NB4 (cell line): Measurements from ENCODE around the gene ARHGAP28.
"Not testable (repeated sequence)": the region's sequence is repeated elsewhere in the genome, so short reads cannot be mapped to it uniquely, and the experiment has no call there.

Experiments used
- DNase-seq: peaks from one replicate; pipeline ENCODE4 v3.0.0; 2010; ENCODE audit warnings: low read depth
- H3K4me3 ChIP-seq: one replicate; pipeline ENCODE4 v1.5.1; 2011; ENCODE audit warnings: mild to moderate bottlenecking, low read depth, low read length, moderate library complexity
- MYC ChIP-seq: IDR thresholded peaks from 2 replicates; pipeline ENCODE4 v1.6.1; 2011; ENCODE audit warnings: low read depth, low read length
- POLR2A ChIP-seq: IDR thresholded peaks from 2 replicates; pipeline ENCODE4 v1.6.1; 2011; ENCODE audit warnings: mild to moderate bottlenecking; ENCODE audit not compliant: insufficient read length; ENCODE audit errors: extremely low read depth
- TF ChIP-seq, protein P1 (sequence below): IDR thresholded peaks from 2 replicates; pipeline ENCODE4 v1.6.1; 2011; ENCODE audit warnings: low read depth, low read length
- TF ChIP-seq, protein P2 (sequence below): IDR thresholded peaks from one replicate; pipeline ENCODE4 v1.5.1; 2012; ENCODE audit warnings: low read depth, low read length

ARHGAP28 gene

DNA sequence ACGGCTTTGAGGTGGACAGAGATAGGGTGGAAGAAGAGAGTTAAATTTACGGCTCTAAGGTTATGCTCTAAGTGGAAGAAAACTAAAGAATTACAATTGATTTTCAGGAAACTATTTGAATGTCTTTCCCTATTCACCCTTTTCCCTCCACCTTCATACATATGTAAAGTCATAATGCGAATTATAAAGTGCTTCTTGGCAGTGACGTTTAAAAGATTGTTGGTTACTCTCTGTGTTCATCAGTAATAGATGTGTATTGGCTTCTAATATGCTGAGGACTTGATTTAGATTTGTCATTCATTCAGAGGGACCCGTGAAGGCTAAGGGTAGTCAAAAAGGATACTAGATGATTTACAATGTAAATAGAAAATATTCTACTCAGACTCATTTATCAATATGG lies 63.9 kb downstream of the ARHGAP28 start:
- no peak overlapping the region for H3K4me3 ChIP-seq
- DNase-seq: no peak
- TF ChIP-seq, protein P1, sequence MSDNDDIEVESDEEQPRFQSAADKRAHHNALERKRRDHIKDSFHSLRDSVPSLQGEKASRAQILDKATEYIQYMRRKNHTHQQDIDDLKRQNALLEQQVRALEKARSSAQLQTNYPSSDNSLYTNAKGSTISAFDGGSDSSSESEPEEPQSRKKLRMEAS: no peak
- TF ChIP-seq, protein P2, sequence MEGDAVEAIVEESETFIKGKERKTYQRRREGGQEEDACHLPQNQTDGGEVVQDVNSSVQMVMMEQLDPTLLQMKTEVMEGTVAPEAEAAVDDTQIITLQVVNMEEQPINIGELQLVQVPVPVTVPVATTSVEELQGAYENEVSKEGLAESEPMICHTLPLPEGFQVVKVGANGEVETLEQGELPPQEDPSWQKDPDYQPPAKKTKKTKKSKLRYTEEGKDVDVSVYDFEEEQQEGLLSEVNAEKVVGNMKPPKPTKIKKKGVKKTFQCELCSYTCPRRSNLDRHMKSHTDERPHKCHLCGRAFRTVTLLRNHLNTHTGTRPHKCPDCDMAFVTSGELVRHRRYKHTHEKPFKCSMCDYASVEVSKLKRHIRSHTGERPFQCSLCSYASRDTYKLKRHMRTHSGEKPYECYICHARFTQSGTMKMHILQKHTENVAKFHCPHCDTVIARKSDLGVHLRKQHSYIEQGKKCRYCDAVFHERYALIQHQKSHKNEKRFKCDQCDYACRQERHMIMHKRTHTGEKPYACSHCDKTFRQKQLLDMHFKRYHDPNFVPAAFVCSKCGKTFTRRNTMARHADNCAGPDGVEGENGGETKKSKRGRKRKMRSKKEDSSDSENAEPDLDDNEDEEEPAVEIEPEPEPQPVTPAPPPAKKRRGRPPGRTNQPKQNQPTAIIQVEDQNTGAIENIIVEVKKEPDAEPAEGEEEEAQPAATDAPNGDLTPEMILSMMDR: no peak
- TF ChIP-seq POLR2A (no peak), MYC (no peak)

DNA sequence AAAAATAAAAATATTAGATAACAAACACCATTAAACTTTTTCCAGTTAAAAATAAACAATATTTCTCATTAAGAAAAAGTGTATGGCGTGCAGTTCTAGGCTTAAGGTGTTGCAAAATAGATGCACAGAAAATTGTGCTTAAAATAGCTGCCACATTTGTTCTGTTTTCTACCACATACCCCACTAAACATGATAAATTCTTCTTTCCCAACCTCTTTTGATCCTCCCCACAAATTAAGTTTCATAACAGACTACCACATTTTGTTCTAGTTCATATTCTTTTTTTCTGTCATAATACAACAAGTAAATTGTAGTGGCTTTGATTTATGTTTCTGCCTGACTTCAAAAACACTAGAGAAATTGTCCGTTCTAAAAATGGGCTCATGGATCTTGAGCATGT lies 64.5 kb downstream of the ARHGAP28 start:
- DNase-seq: no peak
- TF ChIP-seq, protein P1: no peak
- no peak overlapping the region for H3K4me3 ChIP-seq

DNA sequence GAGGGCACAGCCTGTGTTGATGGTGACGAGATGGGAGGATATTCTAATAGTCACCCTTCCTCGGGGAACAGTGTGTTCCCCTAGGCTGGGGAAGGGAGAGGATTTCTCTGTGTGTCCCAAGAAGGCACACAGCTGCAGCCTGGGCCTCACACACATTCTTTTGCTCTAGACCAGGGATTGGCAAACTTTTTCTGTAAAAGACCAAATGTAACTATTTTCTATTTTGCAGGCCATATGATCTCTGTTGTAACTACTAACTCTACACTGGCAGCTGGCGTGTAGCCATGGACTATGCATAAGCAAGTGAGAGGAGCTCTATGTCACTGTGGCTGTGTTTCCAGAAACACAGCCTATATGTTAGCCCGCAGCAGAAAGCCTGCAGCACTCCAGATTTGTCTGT lies 65.8 kb downstream of the ARHGAP28 start:
- TF ChIP-seq, protein P1: no peak
- TF ChIP-seq POLR2A (no peak), MYC (no peak)
- TF ChIP-seq, protein P2: no peak
- no peak overlapping the region for H3K4me3 ChIP-seq
- no peak for DNase-seq

DNA sequence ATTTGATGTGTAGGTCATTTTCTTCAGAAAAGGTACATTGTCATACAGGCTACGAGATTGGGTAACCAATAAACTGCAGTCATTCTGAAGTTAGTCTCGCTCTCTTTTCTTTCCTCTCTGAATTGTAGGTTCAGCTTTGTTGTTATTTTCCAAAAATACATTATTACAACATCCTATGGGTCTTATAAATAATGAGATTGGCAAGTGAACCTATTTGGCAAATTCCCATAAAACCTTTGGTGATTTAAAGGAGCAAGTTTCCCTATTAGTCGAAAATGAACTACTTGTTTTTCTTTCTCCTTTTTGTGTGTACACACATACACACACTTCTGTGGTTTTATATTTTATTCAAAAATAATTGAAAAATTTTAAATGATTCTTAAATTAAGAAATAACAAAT lies 67.0 kb downstream of the ARHGAP28 start:
- H3K4me3 ChIP-seq: no peak overlapping the region
- DNase-seq: no peak
- TF ChIP-seq, protein P1: no peak
- no peak for TF ChIP-seq MYC
- TF ChIP-seq POLR2A: no peak
- TF ChIP-seq, protein P2: no peak

DNA sequence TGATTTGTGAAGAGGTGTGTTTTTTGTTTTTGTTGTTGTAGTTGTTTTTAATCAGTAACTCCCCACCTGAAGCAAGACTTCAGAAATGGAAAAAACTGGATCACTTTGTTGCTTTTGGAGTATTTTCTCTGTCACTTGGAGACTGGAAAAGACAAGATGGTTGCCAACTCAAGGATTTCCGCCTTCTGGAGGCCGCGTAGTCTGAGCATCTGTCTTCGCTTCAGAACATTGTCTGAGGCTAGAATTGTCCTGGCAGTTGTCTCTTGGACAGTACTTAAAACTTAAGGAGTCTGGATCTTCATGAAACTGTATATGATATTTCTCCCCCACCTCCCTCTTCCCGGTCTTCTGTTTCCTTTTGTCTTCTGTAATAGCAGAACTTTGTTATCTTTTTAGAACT lies 67.7 kb downstream of the ARHGAP28 start:
- no peak overlapping the region for H3K4me3 ChIP-seq
- no peak for DNase-seq
- TF ChIP-seq MYC (no peak), POLR2A (no peak)
- TF ChIP-seq, protein P2: no peak

DNA sequence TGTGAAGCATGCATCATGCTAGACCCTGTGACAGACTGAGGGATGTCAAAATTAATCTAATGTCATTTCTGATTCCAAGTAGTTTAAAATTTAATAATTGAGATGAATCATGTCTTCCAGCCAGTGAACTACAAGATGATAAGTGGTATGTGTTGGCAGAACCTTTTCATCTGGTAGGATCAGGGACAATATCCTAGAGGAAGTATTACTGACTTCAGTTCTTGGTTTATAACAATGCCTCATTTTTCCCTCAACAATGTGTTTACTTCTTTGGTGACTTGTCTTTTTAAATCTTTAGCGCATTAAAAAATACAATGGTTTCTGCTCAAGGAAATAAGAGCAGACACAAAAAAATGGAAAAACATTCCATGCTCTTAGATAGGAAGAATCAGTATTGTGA lies 69.4 kb downstream of the ARHGAP28 start:
- no peak overlapping the region for H3K4me3 ChIP-seq
- TF ChIP-seq MYC (no peak), POLR2A (no peak)
- TF ChIP-seq, protein P1: no peak
- TF ChIP-seq, protein P2: no peak
- DNase-seq: no peak

DNA sequence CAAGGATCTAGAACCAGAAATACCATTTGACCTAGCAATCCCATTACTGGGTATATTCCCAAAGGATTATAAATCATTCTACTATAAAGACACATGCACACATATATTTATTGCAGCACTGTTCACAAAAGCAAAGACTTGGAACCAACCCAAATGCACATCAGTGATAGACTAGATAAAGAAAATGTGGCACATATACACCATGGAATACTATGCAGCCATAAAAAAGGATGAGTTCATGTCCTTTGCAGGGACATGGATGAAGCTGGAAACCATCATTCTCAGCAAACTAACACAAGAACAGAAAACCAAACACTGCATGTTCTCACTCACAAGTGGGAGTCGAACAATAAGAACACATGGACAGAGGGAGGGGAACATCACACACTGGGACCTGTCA lies 70.8 kb downstream of the ARHGAP28 start:
- not testable (repeated sequence) for H3K4me3 ChIP-seq, DNase-seq
